GM18867 (cell line): Measurements from ENCODE around the gene RWDD4.
"Not testable (repeated sequence)": the region's sequence is repeated elsewhere in the genome, so short reads cannot be mapped to it uniquely, and the experiment has no call there.

ENCODE experiments used
- ATAC-seq: cut with Tn5 transposase; IDR thresholded peaks from one replicate; pipeline ENCODE4 v1.9.1; 2021; ENCODE audit warnings: mild to moderate bottlenecking, moderate library complexity; ENCODE audit not compliant: unreplicated experiment

RWDD4 gene

GRCh38 chr4:183636503-183636902 is 22.5 kb downstream of the RWDD4 start:
- ATAC-seq = no peak

GRCh38 chr4:183635741-183636140 is 23.2 kb downstream of the RWDD4 start:
- ATAC-seq = no peak

- ATAC-seq = no peak
These were observed 23.7 kb downstream of the RWDD4 start for GRCh38 chr4:183635321-183635720.

- no peak for ATAC-seq
These were observed 25.2 kb downstream of the RWDD4 start for GRCh38 chr4:183633476-183634400.

GRCh38 chr4:183632689-183633088 is 26.3 kb downstream of the RWDD4 start:
- ATAC-seq = no peak

- ATAC-seq = no peak
These were observed 27.3 kb downstream of the RWDD4 start for GRCh38 chr4:183631577-183632198.

GRCh38 chr4:183627979-183628588 is 30.9 kb downstream of the RWDD4 start:
- ATAC-seq = no peak

- ATAC-seq = not testable (repeated sequence)
These were observed 31.7 kb downstream of the RWDD4 start for GRCh38 chr4:183627286-183627685.

GRCh38 chr4:183626168-183626567 is 32.8 kb downstream of the RWDD4 start:
- no peak for ATAC-seq

GRCh38 chr4:183624548-183624947 is 34.4 kb downstream of the RWDD4 start:
- no peak for ATAC-seq

GRCh38 chr4:183621875-183622274 is 37.1 kb downstream of the RWDD4 start:
- no peak for ATAC-seq

- no peak for ATAC-seq
These were observed 38.6 kb downstream of the RWDD4 start for GRCh38 chr4:183620421-183620820.

GRCh38 chr4:183618681-183619080 is 40.3 kb downstream of the RWDD4 start:
- ATAC-seq = no peak

- ATAC-seq = no peak
These were observed 41.9 kb downstream of the RWDD4 start for GRCh38 chr4:183617075-183617474.

- no peak for ATAC-seq
These were observed 46.4 kb downstream of the RWDD4 start for GRCh38 chr4:183612329-183613250.

- ATAC-seq = no peak
These were observed 47.7 kb downstream of the RWDD4 start for GRCh38 chr4:183611210-183611830.

- ATAC-seq = no peak
These were observed 48.4 kb downstream of the RWDD4 start for GRCh38 chr4:183610613-183611012.

GRCh38 chr4:183610033-183610432 is 49.0 kb downstream of the RWDD4 start:
- ATAC-seq = no peak

- ATAC-seq = no peak
These were observed 49.8 kb downstream of the RWDD4 start for GRCh38 chr4:183609151-183609550.

GRCh38 chr4:183607894-183608293 is 51.1 kb downstream of the RWDD4 start:
- ATAC-seq = no peak
